ENCODE data around the gene AMFR. TPM values are rescaled to one million over a fixed set of nuclear protein-coding genes. Genes with fewer than 3 reads are reported as not detected.

Gene AMFR
- total RNA-seq, 1 experiment from 2014 or later: 197 TPM

DNA sequence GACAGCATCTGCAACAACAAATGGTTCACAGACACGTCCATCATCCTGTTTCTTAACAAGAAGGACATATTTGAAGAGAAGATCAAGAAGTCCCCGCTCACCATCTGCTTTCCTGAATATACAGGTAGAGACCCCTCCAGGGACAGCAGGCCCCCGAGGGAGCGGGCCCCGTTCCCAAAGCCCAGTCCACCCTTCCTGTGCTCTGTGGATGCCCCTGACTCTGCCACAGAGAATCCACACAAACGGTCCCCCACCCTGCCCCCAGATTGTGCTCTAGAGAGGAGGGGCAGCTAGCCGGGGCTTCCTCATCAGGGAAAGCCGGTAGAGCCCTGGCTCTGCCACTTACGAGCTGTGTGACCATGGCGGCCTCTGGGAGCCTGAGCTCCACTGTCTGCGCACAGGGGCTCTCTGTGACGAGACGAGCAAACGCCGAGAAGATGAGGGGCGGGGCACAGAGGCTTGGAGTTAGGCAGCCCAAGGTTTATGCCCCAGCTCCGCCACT lies 84.4 kb downstream of the AMFR start:
- H3K27me3 ChIP-seq (replicated peaks): no peaks in the 10 kb centered on the region
- H3K4me3 ChIP-seq: no peak overlapping the region
- DNase-seq (ENCODE audit: low read depth in 1 of 2, low spot score in 2 of 2): no peak

DNA sequence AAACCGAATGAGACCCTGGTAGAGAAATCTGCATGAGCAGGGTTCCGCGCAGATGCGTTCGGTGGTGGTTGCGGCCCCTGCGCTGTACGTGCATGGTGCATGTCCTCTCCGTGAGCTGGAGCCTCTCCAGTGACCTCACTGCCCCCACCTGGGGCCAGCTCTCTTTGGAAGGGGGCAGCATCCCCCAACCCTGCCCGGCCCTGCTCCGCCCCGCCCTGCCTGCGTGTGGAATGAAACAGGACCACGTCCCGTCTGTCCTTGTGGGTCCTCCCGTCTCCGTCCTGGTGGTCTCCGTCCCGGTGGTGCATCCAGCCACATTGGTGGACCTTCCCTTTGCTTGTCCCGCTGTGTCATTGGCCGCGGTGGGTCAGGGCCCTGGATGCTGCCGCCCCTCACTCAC lies 84.9 kb downstream of the AMFR start:
- DNase-seq (ENCODE audit: low read depth in 1 of 2, low spot score in 2 of 2): no peak
- Histone ChIP-seq H3K27me3 (replicated peaks) (no peaks in the 10 kb centered on the region), H3K27ac (no peak overlapping the region), H3K4me1 (replicated peaks) (peaks cover 8% of the 10 kb centered on the region; the same call in 1 of the 2 replicates), H3K36me3 (peaks cover 4% of the 10 kb centered on the region; the same call in 1 of the 2 replicates), H3K9me3 (replicated peaks) (no peaks in the 10 kb centered on the region), H3K4me3 (no peak overlapping the region)

More for the DNA sequence above, 84.4 kb downstream of the AMFR start:
- Histone ChIP-seq H3K27ac (no peak overlapping the region), H3K36me3 (peaks cover 2% of the 10 kb centered on the region; the same call in 1 of the 2 replicates), H3K4me1 (replicated peaks) (peaks cover 8% of the 10 kb centered on the region; the same call in 1 of the 2 replicates), H3K9me3 (replicated peaks) (no peaks in the 10 kb centered on the region)

DNA sequence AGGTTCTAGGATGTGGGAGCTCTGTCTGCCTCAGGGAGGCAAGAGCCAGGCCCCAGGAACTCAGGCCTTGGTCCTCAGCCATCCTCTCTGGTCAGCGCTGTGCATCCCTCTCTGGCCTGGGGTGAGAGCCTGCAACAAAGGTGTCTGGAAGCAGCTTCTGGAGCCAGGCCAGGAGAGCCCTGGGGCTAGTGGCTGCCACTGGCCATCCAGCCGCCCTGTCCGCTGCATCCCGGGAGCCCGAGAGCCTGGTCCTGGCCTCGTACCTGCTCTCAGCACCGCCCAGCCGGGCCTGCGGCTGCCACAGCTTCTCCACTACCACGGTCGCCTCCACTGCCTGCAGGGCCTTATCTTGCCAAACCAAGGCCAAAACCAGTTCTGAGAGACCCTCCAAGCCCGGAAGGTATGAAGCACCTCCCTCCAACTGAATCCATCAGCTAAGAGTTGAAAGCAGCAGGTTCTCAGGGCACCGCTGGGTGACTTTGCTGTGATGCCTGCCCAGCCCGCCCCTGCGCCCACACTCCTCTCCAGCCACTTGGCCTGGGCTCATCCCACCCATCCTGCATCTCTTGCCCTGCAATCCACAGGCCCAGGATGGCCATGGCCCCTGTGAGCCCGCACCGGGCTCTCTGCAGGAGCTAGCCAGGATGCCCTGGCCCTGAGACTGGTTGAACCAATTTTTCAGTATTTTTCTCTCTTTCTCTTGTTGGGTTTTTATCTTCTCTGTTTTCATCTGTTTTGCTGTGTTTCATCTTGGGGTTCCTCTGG lies 85.7 kb downstream of the AMFR start:
- Histone ChIP-seq H3K4me3 (no peak overlapping the region), H3K4me1 (replicated peaks) (peaks cover 8% of the 10 kb centered on the region; the same call in 1 of the 2 replicates), H3K36me3 (peaks cover 4% of the 10 kb centered on the region; the same call in 1 of the 2 replicates), H3K27ac (no peak overlapping the region), H3K27me3 (replicated peaks) (no peaks in the 10 kb centered on the region), H3K9me3 (replicated peaks) (no peaks in the 10 kb centered on the region)
- DNase-seq (ENCODE audit: low read depth in 1 of 2, low spot score in 2 of 2): no peak

DNA sequence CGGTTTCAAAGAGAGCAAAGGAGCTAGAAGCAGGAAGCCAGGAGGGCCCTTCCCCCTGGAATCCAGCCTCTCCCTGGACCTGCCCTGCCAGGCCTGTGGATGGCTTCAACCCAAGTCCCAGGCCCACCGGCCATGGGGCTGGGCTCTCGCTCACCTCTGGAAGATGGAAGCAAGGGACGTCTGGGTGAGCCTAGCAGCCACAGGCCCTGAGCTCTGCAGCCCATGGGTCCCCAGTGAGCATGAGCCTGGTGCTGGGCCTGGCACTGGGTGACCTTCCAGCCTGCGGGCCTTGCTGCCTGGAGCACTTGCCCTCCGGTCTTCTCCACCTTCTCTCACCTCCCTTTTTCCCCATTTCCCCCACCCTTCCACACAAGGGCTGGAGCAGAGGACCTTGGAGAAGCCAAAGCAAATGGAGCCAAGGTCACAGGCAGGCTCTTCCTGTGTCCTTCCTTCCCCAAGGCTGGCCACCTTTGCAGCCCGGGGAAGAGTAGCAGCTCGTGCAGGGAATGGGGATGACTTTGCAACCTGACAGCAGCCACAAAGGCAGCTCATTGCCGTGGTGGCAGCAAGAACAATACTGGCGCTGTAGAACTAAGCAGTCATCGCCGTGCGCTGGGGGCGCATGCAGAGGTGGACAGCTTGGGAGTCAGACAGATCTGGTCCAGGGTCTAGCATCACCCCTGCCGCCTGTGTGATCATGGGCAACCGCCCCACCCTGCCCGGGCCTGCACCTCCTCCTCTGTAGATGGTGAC lies 86.6 kb downstream of the AMFR start:
- Histone ChIP-seq H3K27ac (no peak overlapping the region), H3K9me3 (replicated peaks) (no peaks in the 10 kb centered on the region), H3K4me1 (replicated peaks) (peaks cover 2% of the 10 kb centered on the region; the same call in 1 of the 2 replicates), H3K27me3 (replicated peaks) (no peaks in the 10 kb centered on the region), H3K36me3 (peaks cover 4% of the 10 kb centered on the region; the same call in 1 of the 2 replicates), H3K4me3 (no peak overlapping the region)
- DNase-seq (ENCODE audit: low read depth in 1 of 2, low spot score in 2 of 2): no peak

DNA sequence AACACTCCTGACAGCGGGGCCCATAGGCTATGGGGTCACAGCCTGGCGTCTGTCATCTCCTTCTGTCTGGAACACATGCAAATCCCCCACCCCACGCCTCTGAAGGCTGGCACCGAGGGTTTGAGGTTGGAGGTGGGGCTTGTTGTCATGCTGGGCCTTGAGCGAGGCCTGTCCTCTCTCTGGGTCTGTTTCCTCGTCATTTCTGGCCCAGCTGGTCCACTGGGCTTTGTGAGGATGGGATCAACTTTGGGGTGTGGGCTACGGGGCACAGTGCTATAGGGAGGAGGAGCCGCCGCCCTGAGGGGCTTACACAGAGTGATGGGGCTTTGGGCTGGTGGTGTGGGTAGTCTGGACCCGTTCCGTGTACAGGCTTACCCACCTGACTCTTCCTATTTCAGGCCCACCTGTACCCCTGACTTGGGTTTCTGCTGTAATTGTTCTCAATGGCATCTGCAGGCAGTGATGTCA lies 87.5 kb downstream of the AMFR start:
- no peaks in the 10 kb centered on the region for H3K27me3 ChIP-seq (replicated peaks)
- no peaks in the 10 kb centered on the region for H3K4me1 ChIP-seq (replicated peaks)
- no peak for DNase-seq (ENCODE audit: low read depth in 1 of 2, low spot score in 2 of 2)
- H3K9me3 ChIP-seq (replicated peaks): no peaks in the 10 kb centered on the region
- no peak overlapping the region for H3K4me3 ChIP-seq
- peaks cover 4% of the 10 kb centered on the region; the same call in 1 of the 2 replicates for H3K36me3 ChIP-seq
- no peak overlapping the region for H3K27ac ChIP-seq

DNA sequence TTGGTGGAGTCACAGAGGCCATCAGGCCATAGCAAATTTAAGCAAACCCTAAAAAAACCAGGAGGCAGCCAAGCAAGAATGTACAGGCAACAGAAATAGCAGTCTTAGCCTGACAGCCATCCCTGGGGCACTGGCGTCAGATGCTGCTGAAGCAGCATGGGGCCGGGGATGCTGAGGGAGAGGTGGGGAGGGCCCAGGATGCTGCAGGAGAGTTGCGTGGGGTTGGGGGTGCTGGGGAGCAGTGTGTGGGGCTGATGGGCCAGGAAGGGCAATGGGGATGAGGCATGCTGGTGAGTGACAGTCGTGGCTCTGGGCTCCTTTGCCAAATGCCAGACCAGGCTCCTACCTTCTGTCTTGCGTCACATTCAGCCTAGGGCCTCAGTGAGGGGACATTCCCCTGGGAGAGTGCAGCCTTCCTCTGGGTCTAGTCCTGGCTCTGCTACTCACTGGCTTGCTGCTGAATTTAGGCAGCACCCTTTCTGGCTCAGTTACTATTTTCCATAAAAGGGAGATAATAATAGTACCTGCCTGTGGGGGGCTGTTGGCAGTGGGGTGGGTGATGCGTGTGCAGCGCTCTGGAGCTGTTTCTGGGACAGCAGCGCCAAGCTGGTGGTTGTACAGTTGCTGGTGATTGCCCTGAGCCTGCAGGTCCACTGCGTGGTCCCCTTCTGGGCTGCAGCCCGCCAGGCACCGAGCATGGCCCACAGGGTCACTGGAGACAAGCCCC lies 88.1 kb downstream of the AMFR start:
- no peak for DNase-seq (ENCODE audit: low read depth in 1 of 2, low spot score in 2 of 2)
- H3K27me3 ChIP-seq (replicated peaks): no peaks in the 10 kb centered on the region

DNA sequence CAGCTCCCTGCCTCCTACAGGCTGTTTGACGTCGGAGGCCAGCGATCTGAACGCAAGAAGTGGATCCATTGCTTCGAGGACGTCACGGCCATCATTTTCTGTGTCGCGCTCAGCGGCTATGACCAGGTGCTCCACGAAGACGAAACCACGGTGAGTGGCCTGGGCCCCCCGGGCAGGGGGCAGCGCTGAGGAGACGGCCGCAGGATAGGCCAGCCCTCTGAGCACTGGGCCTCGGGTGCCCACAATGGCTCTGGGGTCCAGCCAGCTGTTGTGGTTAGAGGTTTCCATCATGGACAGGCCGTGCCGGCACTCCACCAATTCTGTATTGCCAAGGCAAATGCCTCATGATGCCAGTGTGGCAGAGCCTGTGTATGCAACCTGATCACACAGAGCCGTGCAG lies 88.6 kb downstream of the AMFR start:
- Histone ChIP-seq H3K27ac (no peak overlapping the region), H3K27me3 (replicated peaks) (no peaks in the 10 kb centered on the region), H3K4me1 (replicated peaks) (no peaks in the 10 kb centered on the region), H3K36me3 (peaks cover 4% of the 10 kb centered on the region; the same call in 1 of the 2 replicates), H3K4me3 (no peak overlapping the region), H3K9me3 (replicated peaks) (no peaks in the 10 kb centered on the region)
- no peak for DNase-seq (ENCODE audit: low read depth in 1 of 2, low spot score in 2 of 2)

More for the DNA sequence above, 88.1 kb downstream of the AMFR start:
- Histone ChIP-seq H3K36me3 (peaks cover 4% of the 10 kb centered on the region; the same call in 1 of the 2 replicates), H3K4me1 (replicated peaks) (no peaks in the 10 kb centered on the region), H3K9me3 (replicated peaks) (no peaks in the 10 kb centered on the region), H3K4me3 (no peak overlapping the region), H3K27ac (no peak overlapping the region)

DNA sequence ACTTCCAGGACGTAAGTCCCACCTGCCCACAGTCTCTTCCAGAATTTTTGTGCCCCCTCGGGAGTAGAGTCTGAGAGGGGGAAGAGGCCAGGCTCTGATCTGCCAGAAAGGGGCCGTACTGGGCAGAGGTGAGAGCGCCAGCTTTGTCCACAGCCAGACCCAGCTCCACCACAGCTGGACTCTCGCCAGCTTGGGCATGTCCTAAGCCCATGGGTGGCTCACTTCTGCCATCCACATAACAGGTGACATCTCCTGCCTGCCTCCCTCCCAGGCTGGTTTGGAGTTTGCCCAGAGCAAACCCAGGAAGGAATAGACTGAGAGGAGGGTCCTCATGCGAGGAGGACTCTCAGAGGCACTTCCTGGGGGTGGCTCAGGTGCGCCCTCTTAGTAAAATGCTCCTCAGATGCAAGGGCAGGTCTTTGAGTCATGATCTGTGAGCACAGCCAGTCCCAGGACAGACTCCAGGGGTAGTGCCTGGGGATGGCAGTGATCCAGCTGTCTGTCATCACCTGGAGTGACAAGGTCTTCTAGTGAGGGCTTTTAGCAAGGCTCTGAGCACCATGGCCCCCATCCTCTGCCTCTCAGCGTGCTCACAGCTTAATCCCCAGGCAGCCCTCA lies 89.2 kb downstream of the AMFR start:
- peaks cover 4% of the 10 kb centered on the region; the same call in 1 of the 2 replicates for H3K36me3 ChIP-seq
- no peak overlapping the region for H3K4me3 ChIP-seq
- H3K9me3 ChIP-seq (replicated peaks): no peaks in the 10 kb centered on the region
- no peak overlapping the region for H3K27ac ChIP-seq
- H3K4me1 ChIP-seq (replicated peaks): no peaks in the 10 kb centered on the region
- no peak for DNase-seq (ENCODE audit: low read depth in 1 of 2, low spot score in 2 of 2)
- H3K27me3 ChIP-seq (replicated peaks): no peaks in the 10 kb centered on the region

DNA sequence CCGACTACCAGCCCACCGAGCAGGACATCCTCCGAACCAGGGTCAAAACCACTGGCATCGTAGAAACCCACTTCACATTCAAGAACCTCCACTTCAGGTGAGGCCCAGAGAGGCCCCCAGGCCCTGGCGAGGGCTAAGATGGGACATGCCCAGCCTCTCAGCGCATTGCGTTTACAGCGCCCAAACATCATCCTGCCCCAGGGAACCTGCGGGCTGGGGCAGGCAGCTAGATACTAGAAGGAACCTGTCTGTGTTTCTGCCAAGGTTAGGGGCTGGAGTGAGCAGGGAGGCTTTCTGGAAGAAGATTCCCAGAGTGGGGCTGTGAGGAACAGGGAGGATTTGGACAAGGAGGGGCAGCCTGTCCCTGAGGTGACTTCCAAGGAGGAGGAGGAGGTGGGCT lies 90.6 kb downstream of the AMFR start:
- Histone ChIP-seq H3K36me3 (peaks cover 4% of the 10 kb centered on the region; the same call in 1 of the 2 replicates), H3K9me3 (replicated peaks) (no peaks in the 10 kb centered on the region), H3K27me3 (replicated peaks) (no peaks in the 10 kb centered on the region), H3K4me1 (replicated peaks) (no peaks in the 10 kb centered on the region), H3K27ac (no peak overlapping the region), H3K4me3 (no peak overlapping the region)
- DNase-seq (ENCODE audit: low read depth in 1 of 2, low spot score in 2 of 2): no peak

DNA sequence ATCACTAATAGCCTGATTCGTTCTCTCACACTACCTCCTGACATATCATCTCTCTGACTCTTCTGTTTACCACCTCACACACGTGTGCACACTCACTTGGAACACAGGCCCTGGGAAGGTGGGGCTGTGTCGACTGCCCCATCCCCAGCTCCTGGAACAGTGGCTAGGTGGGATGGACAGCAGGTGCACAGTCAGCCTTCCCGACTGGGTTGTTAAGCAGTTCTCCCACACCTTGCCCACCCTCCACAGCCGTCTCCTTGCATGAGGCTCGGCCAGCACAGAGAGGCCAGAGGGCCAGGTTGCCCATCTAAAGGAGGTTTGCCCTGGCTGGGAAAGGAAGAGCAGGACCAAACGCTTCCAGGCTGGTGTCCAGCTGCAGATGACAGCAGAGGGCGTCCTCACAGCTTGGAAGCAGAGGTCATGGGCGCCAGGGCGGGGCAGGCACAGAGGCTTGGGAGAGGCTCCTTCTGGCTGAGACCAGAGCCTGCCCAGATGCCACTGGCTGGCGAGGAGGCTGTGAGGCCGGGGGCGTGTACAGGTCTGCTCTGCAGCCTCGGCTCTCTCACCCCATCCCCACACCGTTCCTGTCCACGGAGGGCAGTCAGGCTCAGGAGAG lies 92.8 kb downstream of the AMFR start:
- Histone ChIP-seq H3K36me3 (peaks cover 4% of the 10 kb centered on the region; the same call in 1 of the 2 replicates), H3K4me3 (no peak overlapping the region), H3K9me3 (replicated peaks) (no peaks in the 10 kb centered on the region), H3K27ac (no peak overlapping the region), H3K27me3 (replicated peaks) (no peaks in the 10 kb centered on the region), H3K4me1 (replicated peaks) (no peaks in the 10 kb centered on the region)
- peak; percentile 15 to 69 for DNase-seq (ENCODE audit: low read depth in 1 of 2, low spot score in 2 of 2)

DNA sequence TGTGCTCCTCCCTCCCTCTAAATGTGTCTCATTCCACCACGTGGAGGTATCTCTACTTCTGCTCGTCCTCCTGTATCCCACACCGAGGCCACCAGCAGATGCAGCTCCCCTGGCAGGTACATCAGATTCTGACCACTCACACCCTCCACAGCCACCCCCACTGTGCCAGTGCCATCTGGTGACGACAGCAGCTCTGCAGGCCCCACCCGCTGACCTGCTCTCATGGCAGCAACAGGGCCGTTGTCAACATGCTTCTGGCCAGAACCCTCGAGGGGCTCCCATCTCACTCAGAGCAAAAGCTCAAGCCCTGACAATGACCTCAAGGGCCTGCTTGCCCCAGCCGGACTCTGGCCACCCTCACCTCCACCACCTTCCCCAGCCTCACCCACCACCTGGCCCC lies 93.4 kb downstream of the AMFR start:
- Histone ChIP-seq H3K27me3 (replicated peaks) (no peaks in the 10 kb centered on the region), H3K9me3 (replicated peaks) (no peaks in the 10 kb centered on the region), H3K27ac (no peak overlapping the region), H3K36me3 (peaks cover 4% of the 10 kb centered on the region; the same call in 1 of the 2 replicates), H3K4me3 (no peak overlapping the region), H3K4me1 (replicated peaks) (no peaks in the 10 kb centered on the region)
- no peak for DNase-seq (ENCODE audit: low read depth in 1 of 2, low spot score in 2 of 2)

DNA sequence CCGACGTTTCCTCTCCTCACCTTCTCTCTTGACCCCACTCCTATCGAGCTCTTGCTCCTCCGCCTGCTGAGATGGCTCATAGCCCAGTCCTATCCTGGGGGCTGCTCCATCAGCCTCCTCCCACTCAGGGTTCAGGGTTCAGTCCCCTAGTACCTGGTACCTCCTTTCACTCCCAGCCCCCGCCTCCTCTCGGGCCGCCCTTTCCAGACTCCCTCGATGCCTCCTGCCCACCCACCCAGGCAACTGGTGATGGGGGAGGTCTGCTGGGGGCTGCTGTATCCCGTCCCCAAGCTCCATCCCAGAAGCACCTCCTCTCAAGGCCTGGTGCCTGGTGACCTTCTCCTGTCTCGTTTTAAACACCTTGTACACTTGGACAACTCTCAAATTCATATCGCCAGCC lies 93.9 kb downstream of the AMFR start:
- Histone ChIP-seq H3K4me1 (replicated peaks) (no peaks in the 10 kb centered on the region; the same call in 1 of the 2 replicates), H3K27ac (no peak overlapping the region), H3K9me3 (replicated peaks) (no peaks in the 10 kb centered on the region), H3K4me3 (no peak overlapping the region), H3K36me3 (peaks cover 4% of the 10 kb centered on the region; the same call in 1 of the 2 replicates), H3K27me3 (replicated peaks) (no peaks in the 10 kb centered on the region)
- no peak for DNase-seq (ENCODE audit: low read depth in 1 of 2, low spot score in 2 of 2)
